Measurements from ENCODE around the gene MOV10L1.

Gene MOV10L1

DNA sequence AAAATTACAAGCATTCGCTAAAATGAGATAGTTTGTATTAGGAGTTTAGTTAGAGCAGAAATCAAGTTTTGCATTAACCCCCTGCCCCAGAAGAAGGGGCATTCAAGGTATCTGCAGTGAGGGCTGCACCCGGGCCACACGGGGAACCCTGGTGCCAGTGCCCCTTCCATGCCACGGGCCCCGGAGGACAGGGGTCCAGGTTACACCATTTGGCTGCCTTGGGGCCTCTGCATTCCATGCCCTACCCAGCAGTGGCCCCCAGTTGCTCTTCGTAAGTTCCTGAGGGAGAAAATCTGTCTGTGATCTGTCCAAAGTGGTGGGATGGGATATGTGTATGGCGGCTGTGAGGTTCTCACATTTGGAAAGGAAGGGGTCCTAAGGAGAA is 63.9 kb downstream of the MOV10L1 start:
- DNase-seq, result no peak
- Histone ChIP-seq H3K4me3 (ENCODE audit: low read depth, low read length) (no peak overlapping the region), H3K9me3 (ENCODE audit: severe bottlenecking) (no peaks in the 10 kb centered on the region), H3K27me3 (ENCODE audit: insufficient read depth, low read depth, severe bottlenecking) (no peaks in the 10 kb centered on the region), H3K36me3 (no peaks in the 10 kb centered on the region), H3K27ac (no peak overlapping the region)
- TF ChIP-seq, protein P1, sequence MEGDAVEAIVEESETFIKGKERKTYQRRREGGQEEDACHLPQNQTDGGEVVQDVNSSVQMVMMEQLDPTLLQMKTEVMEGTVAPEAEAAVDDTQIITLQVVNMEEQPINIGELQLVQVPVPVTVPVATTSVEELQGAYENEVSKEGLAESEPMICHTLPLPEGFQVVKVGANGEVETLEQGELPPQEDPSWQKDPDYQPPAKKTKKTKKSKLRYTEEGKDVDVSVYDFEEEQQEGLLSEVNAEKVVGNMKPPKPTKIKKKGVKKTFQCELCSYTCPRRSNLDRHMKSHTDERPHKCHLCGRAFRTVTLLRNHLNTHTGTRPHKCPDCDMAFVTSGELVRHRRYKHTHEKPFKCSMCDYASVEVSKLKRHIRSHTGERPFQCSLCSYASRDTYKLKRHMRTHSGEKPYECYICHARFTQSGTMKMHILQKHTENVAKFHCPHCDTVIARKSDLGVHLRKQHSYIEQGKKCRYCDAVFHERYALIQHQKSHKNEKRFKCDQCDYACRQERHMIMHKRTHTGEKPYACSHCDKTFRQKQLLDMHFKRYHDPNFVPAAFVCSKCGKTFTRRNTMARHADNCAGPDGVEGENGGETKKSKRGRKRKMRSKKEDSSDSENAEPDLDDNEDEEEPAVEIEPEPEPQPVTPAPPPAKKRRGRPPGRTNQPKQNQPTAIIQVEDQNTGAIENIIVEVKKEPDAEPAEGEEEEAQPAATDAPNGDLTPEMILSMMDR (IDR thresholded peaks at IDR 0.05; ENCODE audit: low read depth, low read length), result no peak

DNA sequence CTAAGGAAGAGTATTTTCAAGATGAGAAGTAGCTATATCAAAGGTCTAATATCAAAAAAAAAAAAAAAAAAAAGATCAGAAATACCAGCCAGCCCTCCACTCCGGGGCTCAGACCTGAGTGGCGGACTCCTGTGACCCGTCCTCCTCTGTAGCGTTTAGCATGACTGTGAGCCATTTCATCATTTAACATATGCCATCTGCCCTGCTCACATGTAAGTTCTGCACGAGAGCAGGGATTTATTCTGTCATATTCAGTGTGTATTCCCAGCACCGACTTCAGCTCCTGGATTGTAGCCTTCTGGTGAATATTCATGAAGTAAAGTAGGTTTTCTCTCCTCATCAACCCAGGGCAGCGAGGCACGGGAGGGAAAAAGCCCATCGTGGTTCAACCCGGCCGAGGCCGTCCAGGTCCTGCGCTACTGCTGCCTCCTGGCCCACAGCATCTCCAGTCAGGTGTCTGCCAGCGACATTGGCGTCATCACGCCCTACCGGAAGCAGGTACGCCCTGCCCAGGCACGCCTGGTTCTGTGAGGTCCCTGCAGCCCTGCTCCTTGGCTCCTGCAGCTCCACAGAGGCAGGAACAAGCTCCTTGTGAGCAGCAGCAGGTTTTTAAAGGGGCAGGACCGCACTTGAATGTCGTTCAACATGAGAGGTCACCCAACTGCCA is 68.0 kb downstream of the MOV10L1 start:
- TF ChIP-seq, protein P1 (IDR thresholded peaks at IDR 0.05; ENCODE audit: low read depth, low read length), result no peak
- DNase-seq, result no peak
- H3K27ac ChIP-seq, result no peak overlapping the region
- no peaks in the 10 kb centered on the region for H3K36me3 ChIP-seq
- no peak overlapping the region for H3K4me3 ChIP-seq (ENCODE audit: low read depth, low read length)
- H3K27me3 ChIP-seq (ENCODE audit: insufficient read depth, low read depth, severe bottlenecking), result no peaks in the 10 kb centered on the region
- H3K9me3 ChIP-seq (ENCODE audit: severe bottlenecking), result no peaks in the 10 kb centered on the region

DNA sequence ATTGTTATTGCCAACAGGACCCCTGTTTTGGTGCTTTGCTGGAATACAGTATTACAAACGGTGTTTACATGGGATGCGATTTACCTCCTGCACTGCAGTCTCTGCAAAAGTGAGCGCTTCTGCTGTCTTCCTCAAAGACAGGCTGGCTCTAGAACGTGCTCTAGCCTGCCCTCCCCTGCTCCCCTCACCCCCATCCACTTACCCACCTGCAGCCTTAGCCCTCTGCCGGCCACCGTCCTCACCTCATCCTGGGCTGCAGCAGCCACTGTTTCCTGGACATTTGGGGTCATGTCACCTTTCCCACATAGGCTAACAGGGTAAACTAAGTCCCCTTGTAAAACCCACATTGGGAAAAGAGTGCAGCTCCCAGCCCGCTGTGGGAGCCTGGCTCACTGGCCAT is 71.1 kb downstream of the MOV10L1 start:
- Histone ChIP-seq H3K4me3 (ENCODE audit: low read depth, low read length) (no peak overlapping the region), H3K9me3 (ENCODE audit: severe bottlenecking) (no peaks in the 10 kb centered on the region), H3K36me3 (no peaks in the 10 kb centered on the region), H3K27me3 (ENCODE audit: insufficient read depth, low read depth, severe bottlenecking) (no peaks in the 10 kb centered on the region), H3K27ac (no peak overlapping the region)
- TF ChIP-seq, protein P1 (IDR thresholded peaks at IDR 0.05; ENCODE audit: low read depth, low read length), result no peak
- DNase-seq, result no peak

DNA sequence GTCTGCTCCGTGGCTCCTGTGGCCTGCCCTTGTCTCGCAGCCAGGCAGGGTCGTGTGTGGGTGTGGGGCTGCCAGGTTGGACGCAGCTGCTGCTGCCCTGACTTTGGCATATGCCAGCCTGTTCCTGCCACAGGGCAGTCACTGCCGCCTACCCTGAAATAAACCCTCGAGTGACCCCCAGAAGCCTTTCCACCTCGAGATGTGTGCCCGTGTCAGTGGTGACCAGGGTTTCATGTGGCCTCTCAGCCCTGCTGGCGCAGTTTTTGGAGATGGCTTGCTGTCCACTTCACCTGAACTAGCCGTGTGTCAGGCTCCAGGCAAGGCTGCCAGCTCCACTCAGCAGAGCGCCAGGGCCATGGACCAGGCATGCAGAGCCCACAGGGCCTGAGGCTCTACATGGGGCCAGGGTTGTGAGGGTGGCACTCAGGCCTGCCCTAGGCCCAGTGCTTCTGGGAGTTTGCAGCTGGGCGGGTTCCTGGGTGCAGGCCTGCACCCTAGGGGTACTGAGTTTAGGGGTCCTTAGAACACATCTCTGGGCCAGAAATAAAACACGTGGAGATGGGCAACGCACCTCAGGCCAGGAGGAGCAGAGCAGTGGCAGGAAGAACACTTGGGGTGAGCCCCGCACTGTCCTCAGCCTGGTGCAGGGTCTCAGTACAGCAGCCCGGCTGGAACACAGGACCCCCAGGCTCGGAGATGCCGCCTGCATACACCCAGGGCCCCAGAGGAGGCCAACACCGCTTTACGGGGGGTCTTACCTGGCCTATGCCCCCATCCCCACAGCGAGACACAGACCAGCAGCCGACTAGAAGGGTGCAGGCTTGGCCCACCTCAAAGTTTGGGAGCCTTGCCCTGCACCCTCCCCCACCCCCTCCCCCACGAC is 71.9 kb downstream of the MOV10L1 start:
- TF ChIP-seq, protein P1 (IDR thresholded peaks at IDR 0.05; ENCODE audit: low read depth, low read length), result no peak
- Histone ChIP-seq H3K4me3 (ENCODE audit: low read depth, low read length) (no peak overlapping the region), H3K27me3 (ENCODE audit: insufficient read depth, low read depth, severe bottlenecking) (no peaks in the 10 kb centered on the region), H3K27ac (no peak overlapping the region), H3K9me3 (ENCODE audit: severe bottlenecking) (peaks cover 2% of the 10 kb centered on the region), H3K36me3 (no peaks in the 10 kb centered on the region)
- no peak for DNase-seq

DNA sequence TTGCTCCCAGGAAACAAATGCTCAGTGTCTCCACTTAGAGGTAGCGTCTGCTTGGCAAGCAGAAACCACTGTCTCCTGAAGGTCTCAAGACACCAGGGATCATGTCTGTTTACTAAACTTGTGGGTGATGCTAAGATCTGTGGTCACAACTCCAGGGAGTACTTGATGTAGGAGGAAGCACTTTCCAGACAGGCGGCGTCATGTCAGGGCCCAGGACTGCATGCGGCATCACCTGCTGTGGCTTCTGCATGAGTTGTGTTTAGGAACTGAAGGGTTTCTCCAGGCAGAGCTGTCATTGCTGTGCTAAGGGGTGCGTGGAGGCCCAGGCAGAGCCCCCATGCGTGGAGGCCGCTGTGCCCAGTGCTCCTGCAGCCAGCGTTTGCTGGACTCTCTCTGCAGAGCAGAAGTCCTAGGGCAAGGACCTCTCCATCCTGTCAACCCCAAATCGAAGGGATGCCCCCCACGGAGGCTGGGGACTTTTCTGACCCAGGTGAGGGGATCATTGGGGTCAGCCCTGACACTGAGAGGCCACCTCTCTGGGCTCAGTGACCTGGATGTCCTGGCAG is 72.7 kb downstream of the MOV10L1 start:
- Histone ChIP-seq H3K36me3 (no peaks in the 10 kb centered on the region), H3K9me3 (ENCODE audit: severe bottlenecking) (peaks cover 5% of the 10 kb centered on the region), H3K27ac (no peak overlapping the region), H3K27me3 (ENCODE audit: insufficient read depth, low read depth, severe bottlenecking) (no peaks in the 10 kb centered on the region), H3K4me3 (ENCODE audit: low read depth, low read length) (no peak overlapping the region)
- DNase-seq, result no peak
- TF ChIP-seq, protein P1 (IDR thresholded peaks at IDR 0.05; ENCODE audit: low read depth, low read length), result no peak
